ENCODE data around the gene SHC3. TPM values are rescaled to one million over a fixed set of nuclear protein-coding genes. Genes with fewer than 3 reads are reported as not detected.

SHC3 gene
- total and polyA plus RNA-seq, 2 of the 4 experiments (the other 2 are of a cell fraction) = 4.5 to 13.3 TPM

DNA sequence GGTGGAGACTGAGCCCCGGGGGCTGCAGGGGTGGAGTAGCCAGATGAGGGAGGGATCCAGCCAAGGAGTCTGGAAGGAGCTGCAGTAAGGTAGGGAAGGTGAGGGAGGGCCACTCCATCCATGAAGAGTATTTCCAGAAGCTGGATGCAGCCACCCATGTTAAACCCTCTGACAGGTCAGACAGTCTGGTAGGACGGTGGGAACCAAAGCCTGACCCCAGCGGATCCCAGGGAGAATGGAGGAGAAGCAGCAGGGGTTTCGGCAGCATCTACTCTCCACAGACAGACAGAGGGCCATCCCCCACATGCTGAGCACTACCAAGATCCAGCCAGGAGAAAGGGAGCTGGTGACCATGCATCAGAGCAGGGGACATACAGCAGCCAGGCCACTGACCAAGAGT lies 209.8 kb downstream of the SHC3 start:
- H2BK20ac ChIP-seq (ENCODE audit: low read depth, low read length) = no peak overlapping the region
- TF ChIP-seq RAD21 (IDR thresholded peaks at IDR 0.05; ENCODE audit: low read length) (no peak), RCOR1 (IDR thresholded peaks at IDR 0.05; ENCODE audit: insufficient replicate concordance, low read length) (no peak), BHLHE40 (IDR thresholded peaks at IDR 0.05; ENCODE audit: low read depth, low read length) (no peak), NFE2L2 (IDR thresholded peaks at IDR 0.05; ENCODE audit: low read depth, low read length) (no peak), FOS (IDR thresholded peaks at IDR 0.05; ENCODE audit: low read depth, low read length) (no peak), MAZ (IDR thresholded peaks at IDR 0.05; ENCODE audit: borderline replicate concordance, low read depth, low read length) (no peak), SMC3 (IDR thresholded peaks at IDR 0.05; ENCODE audit: low read depth, low read length) (no peak), MAFK (IDR thresholded peaks at IDR 0.05; ENCODE audit: low read depth, low read length) (no peak), CEBPB (IDR thresholded peaks at IDR 0.05; ENCODE audit: low read depth, low read length) (no peak), CHD1 (IDR thresholded peaks at IDR 0.05; ENCODE audit: low read depth, low read length) (no peak)
- TF ChIP-seq, protein P1, sequence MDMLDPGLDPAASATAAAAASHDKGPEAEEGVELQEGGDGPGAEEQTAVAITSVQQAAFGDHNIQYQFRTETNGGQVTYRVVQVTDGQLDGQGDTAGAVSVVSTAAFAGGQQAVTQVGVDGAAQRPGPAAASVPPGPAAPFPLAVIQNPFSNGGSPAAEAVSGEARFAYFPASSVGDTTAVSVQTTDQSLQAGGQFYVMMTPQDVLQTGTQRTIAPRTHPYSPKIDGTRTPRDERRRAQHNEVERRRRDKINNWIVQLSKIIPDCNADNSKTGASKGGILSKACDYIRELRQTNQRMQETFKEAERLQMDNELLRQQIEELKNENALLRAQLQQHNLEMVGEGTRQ (IDR thresholded peaks at IDR 0.05; ENCODE audit: low read depth, low read length) = no peak
- no peak overlapping the region for H3K14ac ChIP-seq (replicated peaks; ENCODE audit: low read depth, low read length)
- dilution Hi-C loops (cut with HindIII; ENCODE audit: low sequenced_read_pairs, unreplicated experiment) (no loop called here), intact Hi-C loops (cut with micrococcal nuclease) (no loop called here), in situ Hi-C loops (cut with MboI; ENCODE audit: low sequenced_read_pairs) (no loop called here)
- H3K79me1 ChIP-seq (ENCODE audit: low read depth in 1 of 2, low read length in 2 of 2) = no peaks in the 10 kb centered on the region
- ChIA-PET CTCF (interaction anchor here (0.5 kb wide), 1 partner anchor 245 kb away, joined by 3 read pairs; no protein-coding TSS in a partner anchor), POLR2A (ENCODE audit: unreplicated experiment) (no interaction called here)
- no peak overlapping the region for H3K18ac ChIP-seq (ENCODE audit: low read depth, low read length)
- peaks cover 4% of the 10 kb centered on the region; the same call in 1 of the 2 replicates for H3K9me1 ChIP-seq (ENCODE audit: insufficient read depth, low read length)
- no peak overlapping the region for H2BK120ac ChIP-seq (ENCODE audit: low read depth, low read length)
- H3K9me3 ChIP-seq (ENCODE audit: control insufficient read depth, insufficient read depth, low read length) = peaks cover 5% of the 10 kb centered on the region; the same call in 1 of the 2 replicates
- H4K5ac ChIP-seq (ENCODE audit: low read depth, low read length) = no peak overlapping the region
- no peaks in the 10 kb centered on the region for H3K36me3 ChIP-seq (ENCODE audit: control insufficient read depth, insufficient read depth, low read length)
- H4K8ac ChIP-seq (ENCODE audit: low read depth in 2 of 2, low read length in 2 of 2) = no peak overlapping the region
- H3K23ac ChIP-seq (ENCODE audit: low read depth, low read length) = no peak overlapping the region
- no peak overlapping the region for H2AK5ac ChIP-seq (ENCODE audit: low read depth, low read length)
- H3K27ac ChIP-seq (ENCODE audit: insufficient read depth, low read length) = no peak overlapping the region
- peaks cover 21% of the 10 kb centered on the region for H3K27me3 ChIP-seq (ENCODE audit: control insufficient read depth, insufficient read depth, low read length)
- H2AK9ac ChIP-seq (replicated peaks; ENCODE audit: low read depth, low read length, poor library complexity) = no peak overlapping the region
- no peak for DNase-seq
- no CpG with 5 or more reads among the region's 4 CpGs for WGBS, 2 experiments (ENCODE audit: extremely low coverage in 2 of 2, insufficient read length in 1 of 2)
- no peak overlapping the region for H2BK5ac ChIP-seq (ENCODE audit: low read depth, low read length, poor library complexity, severe bottlenecking)
- no peaks in the 10 kb centered on the region; the same call in 1 of the 2 replicates for H4K20me1 ChIP-seq (ENCODE audit: insufficient read depth, low read length)
- H3K4ac ChIP-seq (ENCODE audit: low read depth, low read length) = no peak overlapping the region
- no peak overlapping the region for H2BK15ac ChIP-seq (ENCODE audit: low read depth, low read length)
- BruUV-seq (replicated peaks) = no TSS peak
- H3K4me1 ChIP-seq (ENCODE audit: control insufficient read depth, insufficient read depth, low read length) = no peaks in the 10 kb centered on the region
- H3K4me3 ChIP-seq (ENCODE audit: insufficient read depth, low read depth, low read length) = no peak overlapping the region
- no peak overlapping the region for H4K91ac ChIP-seq (ENCODE audit: insufficient read depth, low read depth, low read length)
- no peak overlapping the region for H3K9ac ChIP-seq (ENCODE audit: low read depth, low read length)
- no peak overlapping the region for H3K56ac ChIP-seq (ENCODE audit: extremely low read depth, insufficient read depth, low read length)
- ATAC-seq (ENCODE audit: low read depth) = no peak
- H2AFZ ChIP-seq (replicated peaks; ENCODE audit: low read length, poor library complexity) = no peak overlapping the region
- no peak overlapping the region for H3K4me2 ChIP-seq (ENCODE audit: low read depth, low read length)
